RPMI7951 (cell line): ENCODE data around the gene GPX3. TPM values are rescaled to one million over a fixed set of nuclear protein-coding genes. Genes with fewer than 3 reads are reported as not detected.

ENCODE experiments used
- DNase-seq: peaks from one replicate; pipeline ENCODE4 v3.0.0-alpha.2; 2012; ENCODE audit warnings: low read depth
- total RNA-seq: library from RNA; depleted of rRNA; stranded (reverse); fragments of >200 nt; shearing (Covaris generic); gene quantifications from 2 replicates; pipeline ENCODE4 v1.2.3, GENCODE V29; 2014

GPX3 gene
- total RNA-seq, 1 experiment from 2014 or later = 4.4 TPM

GRCh38 chr5:151058301-151058700, 37.9 kb downstream of the GPX3 start:
- no peak for DNase-seq

GRCh38 chr5:151058891-151059489, 38.6 kb downstream of the GPX3 start:
- DNase-seq = no peak

GRCh38 chr5:151060742-151061141, 40.4 kb downstream of the GPX3 start:
- DNase-seq = peak; percentile 79

- no peak for DNase-seq
These were observed 42.2 kb downstream of the GPX3 start for GRCh38 chr5:151062405-151063141.

- peak; percentile 92 for DNase-seq
These were observed 43.0 kb downstream of the GPX3 start for GRCh38 chr5:151063142-151063989.

- no peak for DNase-seq
These were observed 44.6 kb downstream of the GPX3 start for GRCh38 chr5:151064916-151065499.

GRCh38 chr5:151065609-151066008, 45.2 kb downstream of the GPX3 start:
- no peak for DNase-seq

GRCh38 chr5:151066920-151067319, 46.5 kb downstream of the GPX3 start:
- DNase-seq = no peak

- peak; percentile 85 for DNase-seq
These were observed 47.4 kb downstream of the GPX3 start for GRCh38 chr5:151067632-151068432.

- DNase-seq = peak; percentile 86
These were observed 48.2 kb downstream of the GPX3 start for GRCh38 chr5:151068433-151069197.

GRCh38 chr5:151070449-151070848, 50.1 kb downstream of the GPX3 start:
- no peak for DNase-seq

GRCh38 chr5:151071021-151071420, 50.6 kb downstream of the GPX3 start:
- DNase-seq = no peak

GRCh38 chr5:151071848-151072629, 51.6 kb downstream of the GPX3 start:
- DNase-seq = no peak

- DNase-seq = peak; percentile 66
These were observed 52.2 kb downstream of the GPX3 start for GRCh38 chr5:151072630-151073025.

GRCh38 chr5:151073280-151073679, 52.9 kb downstream of the GPX3 start:
- no peak for DNase-seq

GRCh38 chr5:151074557-151074956, 54.2 kb downstream of the GPX3 start:
- DNase-seq = no peak

- peak; percentile 78 for DNase-seq
These were observed 55.4 kb downstream of the GPX3 start for GRCh38 chr5:151075698-151076331.

GRCh38 chr5:151076616-151077015, 56.2 kb downstream of the GPX3 start:
- DNase-seq = no peak

GRCh38 chr5:151077419-151077818, 57.0 kb downstream of the GPX3 start:
- DNase-seq = no peak
